ENCODE results near the gene C17orf67. TPM values are rescaled to one million over a fixed set of nuclear protein-coding genes. Genes with fewer than 3 reads are reported as not detected.
A peak's percentile ranks its signal among the peaks of the same experiment; 100 is the strongest.
"Not testable (repeated sequence)": the region's sequence is repeated elsewhere in the genome, so short reads cannot be mapped to it uniquely, and the experiment has no call there.

C17orf67 gene
- total and polyA plus RNA-seq, 2 of the 13 experiments (the other 11 are each of a cell fraction or from before 2014, with no cell fraction given): 0.41 to 0.86 TPM

DNA sequence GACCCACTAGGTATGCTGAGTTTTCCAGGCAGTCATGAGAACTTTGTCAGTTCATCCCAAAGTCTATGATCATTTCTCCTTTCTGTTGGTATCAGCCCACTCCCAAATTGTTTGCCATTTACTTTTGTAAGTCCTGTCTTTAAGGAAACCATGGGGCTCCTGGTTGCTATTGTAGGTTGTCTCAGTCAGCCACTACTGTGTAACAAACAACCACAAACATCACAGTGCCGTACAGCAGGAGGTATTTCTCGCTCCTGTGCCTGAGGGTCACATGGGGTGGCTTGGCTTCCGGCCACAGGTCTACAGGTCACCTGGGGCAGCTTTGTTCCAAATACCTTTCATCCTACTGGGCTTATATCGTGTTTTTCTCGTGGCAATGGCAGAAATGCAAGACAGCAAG lies 71.6 kb downstream of the C17orf67 start:
- no peak for TF ChIP-seq POLR2A (IDR thresholded peaks at IDR 0.05; ENCODE audit: insufficient read depth in 1 of 2, low read depth in 2 of 2, low read length in 2 of 2)
- peak; percentile 96 for TF ChIP-seq RBAK (CRISPR knock-in tag; IDR thresholded peaks at IDR 0.05)
- TF ChIP-seq TGIF2 (CRISPR knock-in tag; IDR thresholded peaks at IDR 0.05): no peak
- no peak for TF ChIP-seq ZBTB21 (CRISPR knock-in tag; IDR thresholded peaks at IDR 0.05)
- TF ChIP-seq RARA (CRISPR knock-in tag; IDR thresholded peaks at IDR 0.05): no peak
- TF ChIP-seq TAF15 (IDR thresholded peaks at IDR 0.05; ENCODE audit: low read depth, low read length, poor library complexity, severe bottlenecking): no peak
- no peak for TF ChIP-seq NR2C2 (CRISPR knock-in tag; IDR thresholded peaks at IDR 0.05; ENCODE audit: borderline replicate concordance)
- no peak for TF ChIP-seq SMAD9 (CRISPR knock-in tag; IDR thresholded peaks at IDR 0.05)
- Histone ChIP-seq H4K20me1 (ENCODE audit: insufficient read depth, low read length) (no peaks in the 10 kb centered on the region), H3K4me3 (replicated peaks in 1 of 3; ENCODE audit: insufficient read depth in 1 of 3, low read depth in 2 of 3, low read length in 3 of 3) (no peak overlapping the region), H3K4me2 (ENCODE audit: low read depth, low read length) (no peak overlapping the region), H3K4me1 (ENCODE audit: insufficient read depth, low read length) (no peaks in the 10 kb centered on the region), H3K27ac (ENCODE audit: extremely low read length, insufficient read depth, low read length) (no peak overlapping the region), H3K27me3 (ENCODE audit: control insufficient read depth in 1 of 2, insufficient read depth in 2 of 2, low read length in 2 of 2) (peaks cover 2 to 16% of the 10 kb centered on the region in 2 experiments; a peak in 4 of 5 replicates), H3K36me3 (replicated peaks in 1 of 2; ENCODE audit: control insufficient read depth in 1 of 2, insufficient read depth in 2 of 2, low read length in 2 of 2) (no peaks in the 10 kb centered on the region), H3K9me3 (ENCODE audit: low read length) (peaks cover 5% of the 10 kb centered on the region), H2AFZ (ENCODE audit: low read length) (no peak overlapping the region), H3K9ac (ENCODE audit: insufficient read depth, low read depth, low read length) (no peak overlapping the region), H3K79me2 (ENCODE audit: insufficient read depth, low read length) (no peaks in the 10 kb centered on the region)
- 0% methylated on average over 5 of the region's 5 CpGs for WGBS (ENCODE audit: low lambda C conversion rate)
- ATAC-seq (no peak), DNase-seq (ENCODE audit: low spot score) (no peak), FAIRE-seq (no peak)
- intact Hi-C loops (cut with micrococcal nuclease; ENCODE audit: unreplicated experiment): no loop called here
- in situ Hi-C loops (cut with HindIII; ENCODE audit: extremely low pct_ligation_motif_present, low pct_unique_long_range_greater_than_20kb): no loop called here
- BruUV-seq (replicated peaks): no TSS peak
- CTCF ChIA-PET (ENCODE audit: low intra/inter-chr PET ratio, low total read pairs): no interaction called here
- POLR2A ChIA-PET: no interaction called here

DNA sequence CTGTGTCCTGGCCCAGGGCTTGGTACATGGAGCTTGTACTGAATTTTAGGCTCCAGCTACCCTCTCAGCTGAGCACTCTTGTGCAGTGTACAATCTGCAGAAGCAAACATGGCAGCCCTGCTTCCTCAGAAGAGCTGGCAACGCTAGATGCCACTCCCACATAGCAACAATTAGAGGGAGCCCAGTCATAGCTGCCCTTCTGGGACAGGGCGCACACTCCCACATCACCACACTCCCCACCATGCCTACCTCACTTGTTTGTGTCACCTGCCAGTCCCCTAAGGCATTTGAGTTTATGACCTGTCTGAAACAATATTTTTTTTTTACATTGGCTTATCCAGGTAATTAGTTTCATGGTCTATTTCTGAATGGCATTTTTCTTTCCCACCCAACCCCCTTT lies 72.3 kb downstream of the C17orf67 start:
- WGBS (ENCODE audit: low lambda C conversion rate): 88% methylated on average over 1 of the region's 2 CpGs
- POLR2A ChIA-PET: no interaction called here
- TF ChIP-seq ZNF570 (CRISPR knock-in tag; IDR thresholded peaks at IDR 0.05; ENCODE audit: borderline replicate concordance): no peak
- no peak for TF ChIP-seq NAIF1 (CRISPR knock-in tag; IDR thresholded peaks at IDR 0.05; ENCODE audit: borderline replicate concordance)
- TF ChIP-seq TAF1 (CRISPR knock-in tag; IDR thresholded peaks at IDR 0.05): no peak

DNA sequence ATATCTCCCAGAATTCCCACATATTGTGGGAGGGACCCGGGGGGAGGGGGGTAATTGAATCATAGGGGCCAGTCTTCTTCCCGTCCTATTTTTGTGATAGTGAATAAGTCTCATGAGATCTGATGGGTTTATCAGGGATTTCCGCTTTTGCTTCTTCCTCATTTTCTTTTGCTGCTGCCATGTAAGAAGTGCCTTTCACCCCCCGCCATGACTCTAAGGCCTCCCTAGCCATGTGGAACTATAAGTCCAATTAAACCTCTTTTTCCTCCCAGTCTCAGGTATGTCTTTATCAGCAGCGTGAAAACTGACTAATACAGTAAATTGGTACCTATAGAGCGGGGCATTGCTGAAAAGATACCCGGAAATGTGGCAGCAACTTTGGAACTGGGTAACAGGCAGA lies 76.1 kb downstream of the C17orf67 start:
- H3K27me3 ChIP-seq (ENCODE audit: control insufficient read depth in 1 of 2, insufficient read depth in 2 of 2, low read length in 2 of 2); CTCF ChIA-PET (ENCODE audit: low intra/inter-chr PET ratio, low total read pairs); H3K27ac ChIP-seq (ENCODE audit: extremely low read length, insufficient read depth, low read length); H2AFZ ChIP-seq (ENCODE audit: low read length); H3K9me3 ChIP-seq (ENCODE audit: low read length); BruUV-seq (replicated peaks); H3K79me2 ChIP-seq (ENCODE audit: insufficient read depth, low read length); POLR2A ChIA-PET; in situ Hi-C loops (cut with HindIII; ENCODE audit: extremely low pct_ligation_motif_present, low pct_unique_long_range_greater_than_20kb); ATAC-seq; intact Hi-C loops (cut with micrococcal nuclease; ENCODE audit: unreplicated experiment); H3K4me2 ChIP-seq (ENCODE audit: low read depth, low read length); FAIRE-seq; DNase-seq (ENCODE audit: low spot score); H3K4me3 ChIP-seq (replicated peaks in 1 of 3; ENCODE audit: insufficient read depth in 1 of 3, low read depth in 2 of 3, low read length in 3 of 3); H3K36me3 ChIP-seq (replicated peaks in 1 of 2; ENCODE audit: control insufficient read depth in 1 of 2, insufficient read depth in 2 of 2, low read length in 2 of 2); H3K9ac ChIP-seq (ENCODE audit: insufficient read depth, low read depth, low read length); H4K20me1 ChIP-seq (ENCODE audit: insufficient read depth, low read length): not testable (repeated sequence)
- WGBS (ENCODE audit: low lambda C conversion rate): 60% methylated on average over 7 of the region's 7 CpGs
- peaks cover 21% of the 10 kb centered on the region for H3K4me1 ChIP-seq (ENCODE audit: insufficient read depth, low read length)

More for the DNA sequence above, 72.3 kb downstream of the C17orf67 start:
- no peaks in the 10 kb centered on the region for H3K36me3 ChIP-seq (replicated peaks in 1 of 2; ENCODE audit: control insufficient read depth in 1 of 2, insufficient read depth in 2 of 2, low read length in 2 of 2)
- no peak overlapping the region for H3K9ac ChIP-seq (ENCODE audit: insufficient read depth, low read depth, low read length)
- no peaks in the 10 kb centered on the region for H3K79me2 ChIP-seq (ENCODE audit: insufficient read depth, low read length)
- H3K27me3 ChIP-seq (ENCODE audit: control insufficient read depth in 1 of 2, insufficient read depth in 2 of 2, low read length in 2 of 2): peaks cover 0 to 12% of the 10 kb centered on the region in 2 experiments; a peak in 4 of 5 replicates
- H3K4me3 ChIP-seq (replicated peaks in 1 of 3; ENCODE audit: insufficient read depth in 1 of 3, low read depth in 2 of 3, low read length in 3 of 3): no peak overlapping the region
- intact Hi-C loops (cut with micrococcal nuclease; ENCODE audit: unreplicated experiment) (no loop called here), in situ Hi-C loops (cut with HindIII; ENCODE audit: extremely low pct_ligation_motif_present, low pct_unique_long_range_greater_than_20kb) (no loop called here)
- no peak overlapping the region for H3K4me2 ChIP-seq (ENCODE audit: low read depth, low read length)
- CTCF ChIA-PET (ENCODE audit: low intra/inter-chr PET ratio, low total read pairs): no interaction called here
- no peaks in the 10 kb centered on the region for H4K20me1 ChIP-seq (ENCODE audit: insufficient read depth, low read length)
- peaks cover 5% of the 10 kb centered on the region for H3K9me3 ChIP-seq (ENCODE audit: low read length)
- no peak overlapping the region for H3K27ac ChIP-seq (ENCODE audit: extremely low read length, insufficient read depth, low read length)
- ATAC-seq: no peak
- no peak for FAIRE-seq
- no peak overlapping the region for H2AFZ ChIP-seq (ENCODE audit: low read length)
- no peak for DNase-seq (ENCODE audit: low spot score)
- no peaks in the 10 kb centered on the region for H3K4me1 ChIP-seq (ENCODE audit: insufficient read depth, low read length)
- BruUV-seq (replicated peaks): no TSS peak
